Upper lobe of left lung (tissue), 4 donors: ENCODE measurements around the gene PMIS2.

ENCODE experiments used
- CTCF ChIP-seq, 6 experiments: fragments of 450-650 bp in 4 of 6; fragments of 200-600 bp in 2 of 6; sonication (generic) in 2 of 6; IDR thresholded peaks; one replicate each; pipeline ENCODE4 v1.5.1; 2016 to 2019; ENCODE audit warnings: antibody characterized with exemption in 6 of 6
- POLR2A ChIP-seq, 4 donors: fragments of 450-650 bp; IDR thresholded peaks; one replicate each; pipeline ENCODE4 v1.5.1; 2016 to 2017; ENCODE audit warnings: antibody characterized with exemption in 4 of 4, mild to moderate bottlenecking in 2 of 4

DNA sequence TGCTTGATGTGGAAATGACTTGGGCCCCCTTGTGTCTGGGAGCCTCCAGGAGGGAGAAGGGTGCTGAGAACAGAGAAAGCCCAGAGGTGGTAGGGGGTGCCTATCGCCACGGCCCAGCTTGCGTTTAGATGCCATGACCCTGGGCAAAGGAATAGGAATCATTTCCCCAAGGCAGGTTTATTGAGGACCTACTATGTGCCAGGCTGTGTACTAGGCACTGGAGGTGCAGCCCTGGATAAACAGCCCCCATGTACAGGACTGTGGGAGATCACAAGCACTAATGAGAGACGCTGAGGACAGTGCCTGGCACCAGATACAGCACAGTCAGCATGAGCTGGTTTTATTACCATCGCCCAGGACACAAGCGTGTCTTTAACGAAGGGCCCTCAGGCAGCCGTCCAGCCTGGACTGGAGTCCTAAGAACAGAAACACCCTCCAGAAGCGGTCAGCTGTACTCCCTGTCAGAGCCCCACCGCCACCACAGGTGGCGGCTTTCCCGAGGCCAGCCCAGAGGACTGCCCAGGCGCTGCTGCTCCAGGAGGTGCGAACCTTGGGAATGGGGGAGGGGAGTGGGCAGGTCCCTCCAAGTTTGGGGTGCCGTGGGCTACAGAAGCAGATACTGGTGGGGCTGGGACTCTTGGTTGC is 36.0 kb upstream of the PMIS2 start:
- no peak for TF ChIP-seq POLR2A (IDR thresholded peaks at IDR 0.05)
- TF ChIP-seq CTCF (IDR thresholded peaks at IDR 0.05), result no peak
